ENCODE data around the gene COL6A1. TPM values are rescaled to one million over a fixed set of nuclear protein-coding genes. Genes with fewer than 3 reads are reported as not detected.

The COL6A1 gene
- total and polyA plus RNA-seq, 2 of the 13 experiments (the other 11 are each of a cell fraction or from before 2014, with no cell fraction given) = 3.1 to 4.8 TPM

- no peak overlapping the region for H3K27ac ChIP-seq (ENCODE audit: extremely low read length, insufficient read depth, low read length)
- ATAC-seq (no peak), FAIRE-seq (no peak), DNase-seq (ENCODE audit: low spot score) (no peak)
- no peaks in the 10 kb centered on the region for H3K79me2 ChIP-seq (ENCODE audit: insufficient read depth, low read length)
- no peaks in the 10 kb centered on the region for H3K4me1 ChIP-seq (ENCODE audit: insufficient read depth, low read length)
- 23% methylated on average over 6 of the region's 6 CpGs for WGBS (ENCODE audit: low lambda C conversion rate)
- CTCF ChIA-PET (ENCODE audit: low intra/inter-chr PET ratio, low total read pairs) = no interaction called here
- no peak overlapping the region for H3K9ac ChIP-seq (ENCODE audit: insufficient read depth, low read depth, low read length)
- peaks cover 1 to 3% of the 10 kb centered on the region in 2 experiments; a peak in 1 of 5 replicates for H3K27me3 ChIP-seq (ENCODE audit: control insufficient read depth in 1 of 2, insufficient read depth in 2 of 2, low read length in 2 of 2)
- TF ChIP-seq ZNF431 (CRISPR knock-in tag; IDR thresholded peaks at IDR 0.05; ENCODE audit: borderline replicate concordance, low read depth) (no peak), MED13 (CRISPR knock-in tag; IDR thresholded peaks at IDR 0.05) (no peak)
- H3K4me3 ChIP-seq (replicated peaks in 1 of 3; ENCODE audit: insufficient read depth in 1 of 3, low read depth in 2 of 3, low read length in 3 of 3) = no peak overlapping the region
- in situ Hi-C loops (cut with HindIII; ENCODE audit: extremely low pct_ligation_motif_present, low pct_unique_long_range_greater_than_20kb) (no loop called here), intact Hi-C loops (cut with micrococcal nuclease; ENCODE audit: unreplicated experiment) (no loop called here)
- no peaks in the 10 kb centered on the region for H4K20me1 ChIP-seq (ENCODE audit: insufficient read depth, low read length)
- no peak overlapping the region for H2AFZ ChIP-seq (ENCODE audit: low read length)
- no peaks in the 10 kb centered on the region for H3K36me3 ChIP-seq (replicated peaks in 1 of 2; ENCODE audit: control insufficient read depth in 1 of 2, insufficient read depth in 2 of 2, low read length in 2 of 2)
- BruUV-seq (replicated peaks) = no TSS peak
- H3K9me3 ChIP-seq (ENCODE audit: low read length) = no peaks in the 10 kb centered on the region
- no peak overlapping the region for H3K4me2 ChIP-seq (ENCODE audit: low read depth, low read length)
- POLR2A ChIA-PET = no interaction called here
Observed at GRCh38 chr21:46020581-46020980, 39.0 kb downstream of the COL6A1 start.

GRCh38 chr21:46021398-46021797 lies 39.8 kb downstream of the COL6A1 start:
- no peaks in the 10 kb centered on the region for H3K36me3 ChIP-seq (replicated peaks in 1 of 2; ENCODE audit: control insufficient read depth in 1 of 2, insufficient read depth in 2 of 2, low read length in 2 of 2)
- no peak for DNase-seq (ENCODE audit: low spot score)
- no peaks in the 10 kb centered on the region for H3K4me1 ChIP-seq (ENCODE audit: insufficient read depth, low read length)
- 66% methylated on average over 7 of the region's 7 CpGs for WGBS (ENCODE audit: low lambda C conversion rate)
- no peak overlapping the region for H2AFZ ChIP-seq (ENCODE audit: low read length)
- no peak overlapping the region for H3K4me2 ChIP-seq (ENCODE audit: low read depth, low read length)
- ATAC-seq = no peak
- no TSS peak for BruUV-seq (replicated peaks)
- POLR2A ChIA-PET = no interaction called here
- intact Hi-C loops (cut with micrococcal nuclease; ENCODE audit: unreplicated experiment) (no loop called here), in situ Hi-C loops (cut with HindIII; ENCODE audit: extremely low pct_ligation_motif_present, low pct_unique_long_range_greater_than_20kb) (no loop called here)
- FAIRE-seq = no peak
- peaks cover 1 to 3% of the 10 kb centered on the region in 2 experiments; a peak in 1 of 5 replicates for H3K27me3 ChIP-seq (ENCODE audit: control insufficient read depth in 1 of 2, insufficient read depth in 2 of 2, low read length in 2 of 2)
- no peak overlapping the region for H3K27ac ChIP-seq (ENCODE audit: extremely low read length, insufficient read depth, low read length)
- no peak overlapping the region for H3K9ac ChIP-seq (ENCODE audit: insufficient read depth, low read depth, low read length)
- no peaks in the 10 kb centered on the region for H3K79me2 ChIP-seq (ENCODE audit: insufficient read depth, low read length)
- CTCF ChIA-PET (ENCODE audit: low intra/inter-chr PET ratio, low total read pairs) = no interaction called here
- H3K9me3 ChIP-seq (ENCODE audit: low read length) = no peaks in the 10 kb centered on the region
- H4K20me1 ChIP-seq (ENCODE audit: insufficient read depth, low read length) = no peaks in the 10 kb centered on the region
- H3K4me3 ChIP-seq (replicated peaks in 1 of 3; ENCODE audit: insufficient read depth in 1 of 3, low read depth in 2 of 3, low read length in 3 of 3) = no peak overlapping the region
- TF ChIP-seq CHD4 (IDR thresholded peaks at IDR 0.05; ENCODE audit: borderline replicate concordance, low read length) = no peak
- TF ChIP-seq BHLHE40 (IDR thresholded peaks at IDR 0.05; ENCODE audit: low read length) = no peak
- no peak for TF ChIP-seq HINFP (CRISPR knock-in tag; IDR thresholded peaks at IDR 0.05; ENCODE audit: low read depth)
- TF ChIP-seq ZNF333 (CRISPR knock-in tag; IDR thresholded peaks at IDR 0.05; ENCODE audit: borderline replicate concordance) = no peak
- no peak for TF ChIP-seq SALL2 (CRISPR knock-in tag; IDR thresholded peaks at IDR 0.05)
- no peak for TF ChIP-seq HOXA3 (CRISPR knock-in tag; IDR thresholded peaks at IDR 0.05)
- TF ChIP-seq SIN3A (IDR thresholded peaks at IDR 0.05; ENCODE audit: borderline replicate concordance, low read depth, low read length) = no peak
- no peak for TF ChIP-seq NFE2L1 (CRISPR knock-in tag; IDR thresholded peaks at IDR 0.05; ENCODE audit: borderline replicate concordance)
- no peak for TF ChIP-seq ELF3 (CRISPR knock-in tag; IDR thresholded peaks at IDR 0.05)
- no peak for TF ChIP-seq DR1 (CRISPR knock-in tag; IDR thresholded peaks at IDR 0.05)
- TF ChIP-seq ZNF770 (CRISPR knock-in tag; IDR thresholded peaks at IDR 0.05) = no peak
- TF ChIP-seq SAP130 (CRISPR knock-in tag; IDR thresholded peaks at IDR 0.05; ENCODE audit: low read depth) = no peak

Data from HepG2 (cell line).